T-helper 17 cell (primary cell): Measurements from ENCODE around the gene HLA-DPB1. TPM values are rescaled to one million over a fixed set of nuclear protein-coding genes. Genes with fewer than 3 reads are reported as not detected.
"Not testable (repeated sequence)": the region's sequence is repeated elsewhere in the genome, so short reads cannot be mapped to it uniquely, and the experiment has no call there.

ENCODE experiments used
- ATAC-seq: fragments of 150-1000 bp; cut with Tn5 transposase; 2 replicates; pipeline ENCODE4 v1.10.0; 2021; ENCODE audit warnings: mild to moderate bottlenecking, moderate library complexity
- DNase-seq, 3 donors: peaks; one replicate each; pipeline versions ENCODE4 v3.0.0 to v3.0.0-alpha.2; 2020 to 2021
- H3K9me3 ChIP-seq: one replicate; pipeline ENCODE4 v1.7.0; 2013; ENCODE audit warnings: low read length, mild to moderate bottlenecking; ENCODE audit not compliant: control insufficient read depth, poor library complexity, severe bottlenecking
- H3K27ac Mint-ChIP-seq: one replicate; pipeline ENCODE4 v1.8.0; 2022; ENCODE audit warnings: mild to moderate bottlenecking, moderate library complexity, mixed read lengths
- H3K27me3 Mint-ChIP-seq: one replicate; pipeline ENCODE4 v1.8.0; 2022; ENCODE audit warnings: mixed read lengths
- H3K36me3 Mint-ChIP-seq: one replicate; pipeline ENCODE4 v1.8.0; 2022; ENCODE audit warnings: low read depth, mixed read lengths
- H3K4me1 Mint-ChIP-seq: one replicate; pipeline ENCODE4 v1.8.0; 2022; ENCODE audit warnings: mild to moderate bottlenecking, mixed read lengths
- H3K4me3 Mint-ChIP-seq: one replicate; pipeline ENCODE4 v1.8.0; 2022; ENCODE audit warnings: mild to moderate bottlenecking, moderate library complexity, mixed read lengths
- total RNA-seq, 4 donors: library from RNA in 2 of 4; stranded (reverse) in 2 of 4; gene quantifications; one replicate each; pipeline ENCODE4 v1.2.3 and lab custom pipeline; 2022 to 2026

HLA-DPB1 gene
- total RNA-seq, 2 donors from 2014 or later: 67.7 to 77.4 TPM

DNA sequence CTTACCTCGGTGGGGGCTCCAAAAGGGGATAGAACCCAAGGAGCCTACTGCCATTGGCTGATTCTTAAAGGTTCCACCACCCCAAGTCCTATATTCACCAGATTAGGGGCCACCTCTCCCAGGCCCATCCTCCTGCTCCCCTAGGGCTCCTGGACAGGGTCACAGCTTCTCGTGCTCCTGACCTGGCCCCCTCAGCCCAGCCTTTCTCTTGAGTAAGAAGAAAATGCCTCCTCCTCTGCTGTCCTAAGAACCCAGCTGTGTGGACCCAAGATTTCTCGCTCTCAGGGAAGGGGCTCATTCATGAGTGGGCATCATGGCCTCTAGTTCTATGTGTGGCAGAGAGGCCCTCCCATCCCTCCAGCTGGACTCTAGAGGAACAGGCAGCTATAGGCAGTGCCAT, 16.6 kb downstream of the HLA-DPB1 start:
- Mint-ChIP-seq H3K27ac (no peak overlapping the region), H3K36me3 (peaks cover 6% of the 10 kb centered on the region), H3K27me3 (peaks cover 33% of the 10 kb centered on the region), H3K4me3 (no peak overlapping the region), H3K4me1 (peaks cover 10% of the 10 kb centered on the region)
- peaks cover 4% of the 10 kb centered on the region for H3K9me3 ChIP-seq
- ATAC-seq (no peak), DNase-seq (no peak)

DNA sequence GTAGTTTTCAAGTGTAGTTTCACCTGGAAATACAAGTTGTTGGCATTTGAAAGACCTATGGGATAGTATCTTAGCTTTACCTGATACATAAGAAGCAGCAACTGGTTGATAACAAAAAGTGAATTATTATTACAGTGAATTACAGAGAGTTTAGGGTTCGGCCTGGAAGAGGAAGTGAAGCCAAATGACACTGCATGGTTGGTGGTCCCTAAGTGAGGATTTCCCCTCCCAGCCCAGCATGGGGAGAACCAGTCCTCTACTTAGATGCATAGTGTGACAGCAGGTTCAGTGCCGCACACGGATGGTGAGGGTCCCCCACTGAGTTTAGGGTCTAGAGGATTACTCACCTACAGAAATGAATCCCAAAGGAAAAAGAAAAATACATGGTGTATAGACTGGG, 18.1 kb downstream of the HLA-DPB1 start:
- Mint-ChIP-seq H3K27ac (no peak overlapping the region), H3K27me3 (peaks cover 33% of the 10 kb centered on the region), H3K4me3 (no peak overlapping the region), H3K36me3 (peaks cover 6% of the 10 kb centered on the region), H3K4me1 (peaks cover 8% of the 10 kb centered on the region)
- DNase-seq (no peak), ATAC-seq (no peak)
- peaks cover 10% of the 10 kb centered on the region for H3K9me3 ChIP-seq

DNA sequence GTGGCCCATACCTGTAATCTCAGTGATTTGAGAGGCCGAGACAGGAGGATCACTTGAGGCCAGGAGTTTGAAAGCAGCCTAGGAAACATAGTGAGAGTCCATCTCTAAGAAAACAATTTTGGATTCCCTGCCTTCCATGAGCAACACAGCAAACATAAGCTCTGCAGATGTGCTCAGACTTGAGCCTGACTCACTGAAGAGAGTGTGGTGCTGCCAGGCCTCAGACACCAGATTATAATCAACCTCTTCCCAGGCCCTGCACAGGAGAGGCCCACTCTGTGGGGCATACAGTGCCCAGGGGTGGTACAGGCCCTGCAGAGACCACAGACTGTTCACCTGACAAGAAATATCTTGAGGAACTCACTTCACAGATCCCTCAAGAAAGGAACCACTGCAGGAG, 19.9 kb downstream of the HLA-DPB1 start:
- Mint-ChIP-seq H3K27me3 (peaks cover 26% of the 10 kb centered on the region), H3K27ac (no peak overlapping the region), H3K36me3 (peaks cover 6% of the 10 kb centered on the region), H3K4me3 (no peak overlapping the region), H3K4me1 (peaks cover 6% of the 10 kb centered on the region)
- no peak for ATAC-seq
- DNase-seq: no peak
- peaks cover 10% of the 10 kb centered on the region for H3K9me3 ChIP-seq

DNA sequence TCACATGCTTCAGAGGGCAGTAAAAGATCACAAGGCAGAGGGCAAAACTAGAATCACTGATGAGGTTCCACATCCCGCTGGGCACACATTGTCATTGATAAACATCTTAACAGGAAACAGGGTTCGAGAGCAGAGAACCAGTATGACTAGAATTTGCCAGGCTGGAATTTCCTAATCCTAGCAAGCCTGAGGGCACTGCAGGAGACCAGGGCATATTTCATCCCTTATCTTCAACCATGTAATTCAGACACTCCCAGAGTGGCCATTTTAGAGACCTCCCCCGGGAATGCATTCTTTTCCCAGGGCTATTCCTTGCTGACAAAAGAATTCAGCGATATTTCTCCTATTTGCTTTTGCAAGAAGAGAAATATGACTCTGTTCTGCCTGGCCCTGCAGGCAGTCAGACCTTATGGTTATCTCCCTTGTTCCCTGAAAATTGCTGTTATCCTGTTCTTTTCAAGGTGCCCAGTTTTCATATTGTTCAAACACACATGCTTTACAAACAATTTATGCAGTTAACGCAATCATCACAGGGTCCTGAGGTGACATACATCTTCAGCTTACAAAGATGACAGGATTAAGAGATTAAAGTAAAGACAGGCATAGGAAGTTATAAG, 25.4 kb downstream of the HLA-DPB1 start:
- H3K27ac Mint-ChIP-seq, ATAC-seq, H3K27me3 Mint-ChIP-seq, H3K36me3 Mint-ChIP-seq, H3K4me1 Mint-ChIP-seq, DNase-seq, H3K4me3 Mint-ChIP-seq: not testable (repeated sequence)
- peaks cover 14% of the 10 kb centered on the region for H3K9me3 ChIP-seq

DNA sequence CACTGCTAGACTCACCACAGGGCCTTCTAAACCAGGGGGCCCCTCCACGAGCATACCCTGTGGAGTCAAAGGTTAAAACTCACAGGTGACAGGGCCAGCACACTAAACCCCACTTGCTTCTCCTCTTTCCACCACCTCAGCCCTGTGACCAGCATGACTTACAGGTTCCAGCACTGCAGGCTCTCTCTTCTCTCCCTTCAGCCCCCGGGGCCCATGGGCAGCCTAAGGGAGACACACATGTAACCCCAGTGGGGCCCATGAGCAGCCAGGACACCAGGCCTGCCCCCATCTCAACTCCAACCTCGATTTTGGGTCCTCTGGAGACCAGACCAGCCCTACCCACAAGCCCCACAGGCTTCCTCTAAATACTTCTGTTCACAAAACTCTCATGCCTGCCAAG, 28.0 kb downstream of the HLA-DPB1 start:
- Mint-ChIP-seq H3K36me3 (peaks cover 5% of the 10 kb centered on the region), H3K4me3 (no peak overlapping the region), H3K27ac (no peak overlapping the region), H3K27me3 (peaks cover 28% of the 10 kb centered on the region), H3K4me1 (no peaks in the 10 kb centered on the region)
- no peak for DNase-seq
- peaks cover 4% of the 10 kb centered on the region for H3K9me3 ChIP-seq
- no peak for ATAC-seq

DNA sequence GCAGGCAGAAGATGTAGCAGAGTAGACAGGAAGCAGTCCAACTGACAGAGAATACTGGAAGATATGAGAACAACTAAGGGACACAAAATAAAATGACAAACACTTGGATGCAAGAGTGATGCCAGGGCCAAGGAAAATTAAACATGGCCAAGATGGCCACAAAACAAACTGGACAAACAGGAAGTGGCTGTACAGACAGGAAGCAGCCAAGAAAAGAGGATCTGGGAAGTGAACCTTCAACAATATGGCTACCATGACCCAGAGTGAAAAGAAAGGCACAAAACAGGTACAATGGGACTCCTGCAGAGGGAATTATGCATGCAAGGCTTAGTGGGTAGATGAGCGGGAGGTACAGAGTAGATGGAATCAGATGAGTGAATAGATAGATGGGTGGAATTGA, 29.1 kb downstream of the HLA-DPB1 start:
- Mint-ChIP-seq H3K27ac (no peak overlapping the region), H3K36me3 (peaks cover 5% of the 10 kb centered on the region), H3K27me3 (peaks cover 37% of the 10 kb centered on the region), H3K4me1 (peaks cover under 1% of the 10 kb centered on the region), H3K4me3 (no peak overlapping the region)
- DNase-seq: no peak
- peaks cover 4% of the 10 kb centered on the region for H3K9me3 ChIP-seq
- ATAC-seq: no peak

DNA sequence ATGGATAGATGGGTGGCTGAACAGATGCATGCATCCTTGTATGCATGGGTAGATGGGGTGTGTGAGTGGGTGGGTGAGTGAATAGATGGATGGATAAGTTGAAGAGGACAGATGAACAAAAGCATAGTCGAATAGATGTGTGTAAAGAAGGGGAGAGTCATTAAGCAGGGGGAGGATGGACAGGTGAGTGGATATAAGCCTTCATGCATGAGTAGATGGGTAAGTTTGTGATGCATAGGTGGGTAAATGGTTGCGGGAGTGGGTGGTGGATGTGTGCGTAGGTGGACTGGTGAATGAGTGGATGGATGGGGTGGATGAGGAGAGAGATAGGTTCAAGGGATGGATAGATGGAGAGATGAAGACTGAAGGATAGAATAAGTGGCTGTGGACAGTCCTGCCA, 29.6 kb downstream of the HLA-DPB1 start:
- ATAC-seq (no peak), DNase-seq (no peak)
- no peak overlapping the region for H3K4me3 Mint-ChIP-seq
- H3K27ac Mint-ChIP-seq: no peak overlapping the region
- H3K4me1 Mint-ChIP-seq: peaks cover 2% of the 10 kb centered on the region
- H3K9me3 ChIP-seq: peaks cover 4% of the 10 kb centered on the region
- H3K36me3 Mint-ChIP-seq: peaks cover 5% of the 10 kb centered on the region
- H3K27me3 Mint-ChIP-seq: peaks cover 42% of the 10 kb centered on the region

DNA sequence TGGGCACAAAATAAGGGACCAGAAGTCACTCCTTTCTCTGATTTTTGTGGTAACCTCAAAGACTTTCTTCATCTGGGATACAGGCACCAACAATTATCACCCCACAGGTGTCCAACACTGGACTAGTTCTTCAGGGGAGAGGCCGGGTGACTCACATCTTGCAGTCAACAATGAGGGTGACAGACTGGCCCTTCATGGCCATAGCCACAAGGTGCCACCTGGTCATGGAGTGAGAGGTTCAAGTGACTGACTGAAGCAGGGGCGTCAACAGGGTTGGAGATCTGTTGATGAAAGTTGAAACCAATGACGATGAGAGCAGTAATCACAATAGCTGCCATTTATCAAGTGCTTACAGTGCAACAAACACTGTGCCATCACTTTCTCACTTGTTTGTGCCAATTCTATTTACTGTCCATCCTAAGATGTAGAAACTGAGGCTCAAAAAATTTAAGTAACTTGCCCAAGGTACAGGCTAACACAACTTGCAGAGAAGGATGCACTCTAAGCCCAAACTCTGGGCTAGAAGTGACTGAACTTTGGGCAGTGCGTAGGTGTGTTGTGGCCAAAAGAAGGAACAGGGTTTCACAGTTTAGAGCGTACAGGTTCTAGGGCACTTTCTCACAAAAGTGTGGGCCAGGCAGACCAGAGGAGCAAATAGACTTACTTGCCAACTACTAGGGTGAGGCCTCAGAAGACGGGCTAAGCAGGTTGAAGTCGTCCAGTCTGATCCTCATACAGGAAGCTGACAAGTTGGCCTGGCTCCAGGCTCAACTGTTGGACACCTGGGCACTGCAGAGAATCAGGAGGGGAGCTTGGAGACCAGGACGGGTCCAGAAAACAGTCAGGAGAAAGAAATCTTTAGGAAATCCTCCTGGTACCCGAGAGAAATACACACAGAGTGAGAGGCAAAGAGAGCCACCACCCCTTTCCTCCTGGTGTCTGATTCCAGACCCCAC, 30.4 kb downstream of the HLA-DPB1 start:
- H3K4me3 Mint-ChIP-seq: no peak overlapping the region
- DNase-seq: no peak
- no peaks in the 10 kb centered on the region for H3K9me3 ChIP-seq
- no peak overlapping the region for H3K27ac Mint-ChIP-seq
- peaks cover 49% of the 10 kb centered on the region for H3K27me3 Mint-ChIP-seq
- peaks cover 2% of the 10 kb centered on the region for H3K4me1 Mint-ChIP-seq
- peaks cover 5% of the 10 kb centered on the region for H3K36me3 Mint-ChIP-seq
- ATAC-seq: no peak

DNA sequence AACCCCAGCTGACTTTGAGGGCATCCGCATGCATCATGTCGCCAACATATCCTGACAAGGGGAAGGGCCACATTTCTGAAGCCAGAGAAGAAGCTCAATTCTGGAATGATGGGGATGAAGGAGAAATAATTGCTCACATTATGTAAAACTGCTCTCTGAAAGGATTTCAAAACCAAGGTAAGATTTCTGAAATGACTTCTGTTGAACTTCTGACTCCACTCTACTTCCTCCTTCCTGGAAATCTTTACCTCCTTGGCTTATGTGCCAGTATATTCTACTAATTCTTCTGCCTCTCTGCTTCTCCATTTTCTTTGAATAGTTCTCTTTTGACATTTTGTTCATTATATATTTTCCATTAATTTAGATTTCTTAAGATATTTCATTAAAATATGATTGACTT, 31.9 kb downstream of the HLA-DPB1 start:
- Mint-ChIP-seq H3K36me3 (peaks cover 7% of the 10 kb centered on the region), H3K27ac (no peak overlapping the region), H3K4me1 (peaks cover 8% of the 10 kb centered on the region), H3K27me3 (peaks cover 61% of the 10 kb centered on the region), H3K4me3 (no peak overlapping the region)
- ATAC-seq (no peak), DNase-seq (no peak)
- H3K9me3 ChIP-seq: no peaks in the 10 kb centered on the region

DNA sequence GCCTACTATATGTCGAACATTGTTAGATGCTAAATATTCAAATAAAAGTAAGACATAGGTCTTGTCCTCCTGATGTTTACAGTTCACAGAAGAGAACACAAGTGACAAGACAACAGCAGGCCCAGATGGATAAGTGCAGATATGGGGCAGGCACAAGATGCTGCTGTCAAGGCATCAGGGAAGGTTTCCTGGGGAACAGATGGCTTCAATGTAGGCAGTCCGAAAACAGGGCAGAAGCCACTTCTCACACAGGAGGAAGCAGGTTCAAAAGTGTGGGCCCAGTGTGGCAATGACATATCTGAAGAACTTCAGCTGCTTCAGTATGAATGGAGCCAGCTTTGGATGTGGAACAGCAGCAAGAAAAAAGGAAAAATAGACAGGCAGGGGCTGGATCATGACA, 32.5 kb downstream of the HLA-DPB1 start:
- no peak for ATAC-seq
- no peaks in the 10 kb centered on the region for H3K9me3 ChIP-seq
- Mint-ChIP-seq H3K27me3 (peaks cover 68% of the 10 kb centered on the region), H3K36me3 (peaks cover 7% of the 10 kb centered on the region), H3K4me1 (peaks cover 8% of the 10 kb centered on the region), H3K27ac (no peak overlapping the region), H3K4me3 (no peak overlapping the region)
- no peak for DNase-seq

DNA sequence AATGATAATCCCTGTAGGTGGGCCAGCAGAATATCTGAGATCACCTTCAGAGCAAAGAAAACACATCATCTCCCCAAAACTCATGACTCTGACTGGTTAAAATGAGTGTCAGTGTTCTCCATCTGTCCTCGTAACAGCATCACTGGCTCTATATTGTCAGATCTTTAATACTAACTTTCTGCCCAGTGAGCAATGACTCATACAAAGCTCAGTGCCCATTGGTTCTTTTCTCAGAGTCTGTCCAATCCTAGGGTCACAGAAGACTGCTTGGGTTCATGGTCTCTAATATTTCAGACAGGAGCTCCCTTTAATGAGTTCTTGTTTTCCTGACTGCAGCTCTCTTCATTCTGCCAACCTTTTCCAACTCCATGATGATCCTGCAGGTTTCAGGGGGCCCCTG, 36.4 kb downstream of the HLA-DPB1 start:
- ATAC-seq (peak; percentile 99), DNase-seq (no peak)
- Mint-ChIP-seq H3K4me1 (peaks cover 16% of the 10 kb centered on the region), H3K27me3 (peaks cover 87% of the 10 kb centered on the region), H3K27ac (no peak overlapping the region), H3K36me3 (peaks cover 9% of the 10 kb centered on the region), H3K4me3 (no peak overlapping the region)
- no peaks in the 10 kb centered on the region for H3K9me3 ChIP-seq

DNA sequence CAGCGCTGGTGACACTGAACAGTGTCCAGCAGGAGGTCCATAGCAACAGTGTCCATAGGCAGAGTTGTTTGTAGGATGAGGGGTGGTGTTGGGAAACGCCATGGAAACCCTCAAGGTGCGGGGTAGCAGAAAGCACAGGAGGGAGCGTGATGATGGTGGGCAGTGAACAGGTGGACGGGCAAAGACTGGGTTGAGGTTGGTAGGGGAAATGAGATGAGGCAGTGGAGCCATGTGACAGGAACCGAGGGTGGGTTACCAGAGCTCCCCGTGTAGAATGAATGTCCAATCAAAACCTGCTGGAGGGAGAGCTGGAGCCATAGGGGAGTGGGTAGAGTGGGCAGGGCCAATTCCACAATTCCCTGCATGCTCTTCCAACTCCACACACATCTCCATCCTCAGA, 38.0 kb downstream of the HLA-DPB1 start:
- no peak for ATAC-seq
- no peak for DNase-seq
- Mint-ChIP-seq H3K27me3 (peaks cover 91% of the 10 kb centered on the region), H3K27ac (no peak overlapping the region), H3K4me3 (no peak overlapping the region), H3K4me1 (peaks cover 23% of the 10 kb centered on the region), H3K36me3 (peaks cover 10% of the 10 kb centered on the region)
- no peaks in the 10 kb centered on the region for H3K9me3 ChIP-seq

DNA sequence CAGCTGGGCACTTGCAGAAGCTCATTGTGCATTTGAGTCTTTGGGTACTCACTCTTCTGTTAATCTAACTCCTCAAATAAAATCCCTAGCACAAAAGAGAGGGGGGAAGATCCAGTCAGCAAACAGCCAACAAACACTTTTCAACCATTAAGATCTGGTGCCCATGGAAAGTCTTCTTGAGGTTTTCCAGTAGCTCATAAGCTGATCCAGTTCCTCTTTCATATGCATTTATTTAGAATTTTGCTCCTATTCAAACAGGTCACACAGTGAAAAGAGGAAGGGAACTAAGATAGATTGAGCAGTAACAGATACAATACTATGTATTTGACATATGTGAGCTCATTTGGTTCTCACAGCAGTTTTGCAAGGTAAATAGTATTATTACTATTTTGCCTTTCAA, 38.6 kb downstream of the HLA-DPB1 start:
- ATAC-seq (no peak), DNase-seq (no peak)
- no peaks in the 10 kb centered on the region for H3K9me3 ChIP-seq
- Mint-ChIP-seq H3K36me3 (peaks cover 10% of the 10 kb centered on the region), H3K27ac (no peak overlapping the region), H3K4me3 (no peak overlapping the region), H3K27me3 (peaks cover 87% of the 10 kb centered on the region), H3K4me1 (peaks cover 23% of the 10 kb centered on the region)
